Embryonic facial prominence (tissue), 1 donor: ENCODE measurements around the gene CARMIL1.

Experiments used
- DNase-seq: peaks from one replicate; pipeline ENCODE4 v3.0.0-alpha.2; 2016; ENCODE audit errors: extremely low spot score

CARMIL1 gene

DNA sequence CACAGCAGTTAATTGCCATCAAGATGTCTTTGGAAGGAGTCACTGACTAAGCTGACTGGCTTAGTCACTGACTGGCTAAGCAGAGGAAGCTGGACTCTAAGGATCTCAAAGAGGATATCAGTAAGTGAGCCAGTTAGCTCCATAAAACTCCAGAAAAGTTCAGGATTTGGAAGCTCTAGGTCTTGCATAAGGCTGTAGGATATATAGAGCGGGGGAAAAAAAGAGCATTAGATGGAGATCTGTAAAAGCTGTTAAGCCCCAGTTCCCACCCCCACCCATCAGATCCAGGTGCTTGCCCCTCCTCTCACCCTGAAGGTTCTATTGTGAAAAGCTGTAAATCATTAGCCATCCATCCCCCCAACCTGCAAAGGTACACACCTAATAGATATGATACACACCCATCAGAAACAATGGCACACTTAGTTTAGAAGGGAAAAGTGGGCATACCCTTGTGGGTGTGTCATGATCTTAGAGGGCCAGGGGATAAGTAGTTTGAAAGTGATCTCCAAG lies 32.2 kb downstream of the CARMIL1 start:
- DNase-seq: no peak

DNA sequence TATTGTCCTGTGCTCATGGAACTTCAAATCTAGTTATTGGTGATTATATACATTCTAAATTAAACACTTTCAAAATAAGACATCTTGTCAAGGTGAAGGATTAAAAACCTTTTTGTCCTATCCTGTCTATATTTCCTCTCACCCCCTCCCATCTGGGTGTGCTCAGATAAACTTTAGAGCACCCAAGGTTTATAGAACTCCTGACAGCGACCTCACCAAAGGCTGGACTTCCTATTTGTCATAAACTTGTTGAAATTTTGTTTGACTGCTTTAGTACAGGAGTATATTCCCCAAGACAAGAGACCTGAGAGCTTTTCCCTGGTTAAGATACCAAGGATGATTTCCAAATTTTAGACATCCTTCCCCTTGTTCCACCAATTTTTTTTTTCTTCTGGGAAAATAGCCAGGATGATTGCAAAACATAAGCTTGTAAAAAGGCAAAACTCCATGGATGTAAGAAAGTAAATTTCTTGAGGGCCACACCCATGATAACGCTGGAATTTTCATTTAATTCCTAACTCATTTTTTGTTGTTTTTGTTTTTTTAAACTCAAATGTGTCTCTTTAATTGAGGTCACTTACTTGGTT lies 33.0 kb downstream of the CARMIL1 start:
- no peak for DNase-seq

DNA sequence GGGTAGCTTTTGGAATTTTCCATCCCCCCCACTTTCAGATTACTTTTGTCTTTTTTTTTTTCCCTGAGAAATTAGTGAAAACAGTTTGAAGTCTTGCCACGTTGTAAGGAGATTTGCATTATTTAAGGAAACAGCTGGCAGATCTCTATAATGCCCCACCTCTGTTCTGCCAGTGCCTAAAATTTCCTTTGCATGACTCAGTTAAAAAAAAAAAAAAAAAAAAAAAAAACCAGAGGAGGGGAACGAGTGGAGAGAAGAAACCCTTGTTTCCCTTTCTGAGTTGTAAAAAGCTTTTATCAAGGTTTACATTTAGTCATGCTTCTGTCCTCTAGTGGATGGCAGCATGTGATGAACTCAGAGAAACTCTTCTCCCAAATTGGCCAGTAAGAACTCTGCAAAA lies 33.5 kb downstream of the CARMIL1 start:
- no peak for DNase-seq

DNA sequence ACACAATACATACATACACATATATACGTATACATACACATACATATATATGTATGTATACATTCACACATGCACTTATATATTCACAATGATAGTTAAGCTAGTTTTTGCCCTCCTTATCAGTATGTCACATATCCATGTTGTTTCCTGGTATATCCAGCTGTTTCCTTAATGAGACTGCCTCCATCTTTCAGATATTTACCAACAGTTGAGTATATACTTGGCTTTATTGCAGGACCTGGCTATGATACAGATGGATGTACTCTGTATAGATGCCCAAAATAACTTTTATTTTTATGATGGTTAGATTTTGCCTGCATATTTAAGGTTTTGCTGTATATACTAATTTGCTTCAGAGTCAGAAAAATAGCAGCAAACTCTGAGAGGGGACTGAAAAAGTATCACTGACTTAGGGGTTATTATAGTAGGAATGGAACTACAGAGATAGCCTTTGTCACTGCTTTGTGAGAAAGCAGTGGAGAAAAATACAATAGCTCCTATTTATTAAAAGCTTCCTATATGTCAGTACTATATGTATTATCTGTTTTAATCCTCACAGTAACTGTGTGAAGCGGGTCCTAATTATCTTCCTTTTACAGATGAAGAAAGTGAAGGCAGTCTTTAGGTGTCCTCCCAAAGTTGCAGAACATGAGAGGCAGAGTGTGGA lies 35.5 kb downstream of the CARMIL1 start:
- DNase-seq: no peak

DNA sequence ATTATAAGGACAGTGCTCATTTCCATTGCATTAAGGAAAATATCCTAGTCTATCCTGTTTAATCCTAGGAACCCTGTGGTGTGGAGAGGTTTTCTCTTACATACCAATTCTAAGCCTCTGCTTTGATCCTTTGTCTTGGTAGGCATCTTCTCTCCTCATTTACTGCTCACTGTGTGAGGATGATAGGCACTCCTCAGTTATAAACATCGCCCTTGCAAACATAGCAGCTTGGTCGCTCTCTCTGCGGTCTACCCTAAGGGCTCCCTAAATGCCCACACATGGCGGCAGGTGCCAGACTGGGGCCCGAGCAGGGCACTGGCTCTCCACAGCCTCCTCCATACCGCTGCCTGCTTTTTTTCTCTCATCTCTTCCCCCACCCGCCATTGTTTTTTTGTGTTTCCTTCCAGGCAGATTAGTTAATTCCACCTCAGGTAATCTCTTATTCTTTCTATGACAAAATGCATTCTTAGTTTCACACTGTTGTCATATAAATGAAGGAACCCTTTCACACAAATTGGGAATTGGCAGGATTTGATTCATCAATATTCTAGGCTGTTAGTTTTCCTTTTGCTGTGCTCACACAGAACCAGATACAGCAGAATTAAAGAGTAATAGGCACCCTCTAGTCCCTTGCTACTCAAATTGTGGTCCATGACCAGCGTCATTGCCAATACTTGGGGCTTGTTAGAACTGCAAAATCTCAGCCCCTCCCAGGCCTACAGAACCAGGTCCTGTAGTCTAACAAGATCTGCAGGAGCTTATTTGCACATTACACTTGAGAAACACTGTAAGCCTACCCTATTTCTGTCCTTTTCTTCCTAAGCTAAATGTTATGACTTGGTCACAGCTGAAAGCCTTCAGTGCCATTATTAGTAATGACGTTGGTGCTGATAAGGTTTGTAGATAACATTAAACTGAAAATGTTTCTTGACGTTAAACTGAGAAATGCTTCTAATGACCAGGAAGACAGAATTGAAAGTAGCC lies 36.3 kb downstream of the CARMIL1 start:
- DNase-seq: no peak

DNA sequence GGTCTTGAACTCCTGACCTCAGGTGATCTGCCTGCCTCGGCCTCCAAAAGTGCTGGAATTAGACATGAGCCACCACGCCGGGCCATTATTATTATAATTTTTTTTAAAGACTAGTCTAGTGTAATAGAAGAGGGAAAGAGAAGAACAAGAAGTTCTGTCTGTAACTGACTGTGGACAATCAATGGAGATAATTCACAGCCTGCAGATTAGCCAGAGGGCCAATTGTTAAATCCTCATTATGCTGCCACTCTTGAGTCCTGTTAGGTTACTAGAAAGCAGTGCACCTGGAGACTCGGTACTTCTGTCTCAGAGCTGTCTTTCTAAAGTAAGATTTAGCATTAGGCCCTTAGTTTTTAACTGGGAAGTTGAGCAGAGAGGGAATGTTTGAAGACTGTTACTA lies 37.5 kb downstream of the CARMIL1 start:
- DNase-seq: no peak

GRCh38 chr6:25318589-25318988 lies 39.4 kb downstream of the CARMIL1 start:
- DNase-seq: no peak

GRCh38 chr6:25320459-25320858 lies 41.3 kb downstream of the CARMIL1 start:
- no peak for DNase-seq

GRCh38 chr6:25322692-25323091 lies 43.5 kb downstream of the CARMIL1 start:
- no peak for DNase-seq

GRCh38 chr6:25324066-25324762 lies 45.0 kb downstream of the CARMIL1 start:
- no peak for DNase-seq

GRCh38 chr6:25326126-25326525 lies 47.0 kb downstream of the CARMIL1 start:
- no peak for DNase-seq

DNA sequence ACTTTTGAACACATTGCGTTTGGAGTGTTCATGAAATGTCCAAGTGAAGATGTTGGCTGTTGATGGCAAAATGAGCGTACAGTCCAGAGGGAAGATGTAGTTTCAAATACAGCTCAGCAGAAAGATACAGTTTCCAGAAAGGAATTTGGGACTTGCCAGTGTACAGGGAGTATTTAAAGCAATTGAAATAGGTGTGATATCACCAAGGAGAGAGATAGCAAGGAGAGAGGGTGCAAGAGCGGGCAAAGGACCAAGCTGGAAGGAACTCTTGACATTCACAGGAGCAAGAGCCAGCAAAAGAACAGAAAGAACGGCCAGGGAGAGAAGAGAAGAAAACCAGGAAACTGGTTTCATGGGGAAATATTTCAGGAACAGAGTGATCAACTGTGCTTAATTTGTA lies 47.8 kb downstream of the CARMIL1 start:
- DNase-seq: no peak

- DNase-seq: no peak
Observed at GRCh38 chr6:25327432-25327831, 48.3 kb downstream of the CARMIL1 start.

DNA sequence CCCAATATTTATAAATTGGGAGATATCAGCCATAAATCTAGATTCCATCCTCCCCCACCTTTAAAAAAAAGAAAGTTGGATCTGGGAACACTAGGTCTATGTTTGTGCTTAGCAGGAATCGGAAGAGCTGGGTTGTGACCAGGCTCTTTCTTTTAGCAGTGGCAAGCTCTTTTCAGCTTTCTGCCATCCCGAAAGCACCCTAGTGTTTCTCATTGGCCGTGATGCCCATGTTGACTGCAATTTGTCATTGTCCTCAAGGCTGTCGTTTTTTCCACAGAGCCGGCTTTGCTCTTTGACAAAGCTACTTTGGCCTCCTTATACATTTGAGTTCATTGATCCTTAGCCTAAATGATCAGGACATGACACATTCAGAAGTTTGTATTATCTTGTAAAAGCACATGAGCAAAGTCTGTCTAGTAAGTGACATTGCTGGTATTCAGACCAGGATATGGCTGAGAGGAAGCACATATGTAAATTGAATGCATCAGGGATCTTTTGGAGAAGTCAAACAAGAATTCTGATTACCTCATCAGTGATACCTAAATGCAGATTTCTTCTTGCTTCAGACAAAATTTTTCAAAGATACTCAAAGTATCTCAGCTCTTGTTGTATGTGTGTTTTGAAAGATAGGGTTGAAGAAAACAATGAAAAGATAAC lies 50.1 kb downstream of the CARMIL1 start:
- no peak for DNase-seq

DNA sequence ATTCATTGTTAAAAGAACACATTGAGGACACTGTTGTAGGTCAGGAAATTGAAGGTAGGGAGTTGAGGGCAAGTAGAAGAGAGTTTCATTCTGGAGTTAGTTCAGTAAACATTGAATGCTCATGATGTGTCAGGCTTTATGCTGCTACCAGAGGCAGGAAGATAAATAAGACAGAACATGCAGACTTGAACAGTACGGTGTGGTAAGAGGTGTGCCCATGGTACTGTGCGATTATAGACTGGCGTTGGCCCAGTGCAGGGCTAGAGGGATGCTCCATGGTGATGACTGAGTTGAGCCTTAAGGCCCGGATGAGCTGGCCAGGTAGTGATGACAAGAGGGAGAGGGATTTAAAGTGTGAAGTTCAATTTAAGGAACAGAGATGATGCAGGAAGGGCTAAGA lies 50.8 kb downstream of the CARMIL1 start:
- no peak for DNase-seq

DNA sequence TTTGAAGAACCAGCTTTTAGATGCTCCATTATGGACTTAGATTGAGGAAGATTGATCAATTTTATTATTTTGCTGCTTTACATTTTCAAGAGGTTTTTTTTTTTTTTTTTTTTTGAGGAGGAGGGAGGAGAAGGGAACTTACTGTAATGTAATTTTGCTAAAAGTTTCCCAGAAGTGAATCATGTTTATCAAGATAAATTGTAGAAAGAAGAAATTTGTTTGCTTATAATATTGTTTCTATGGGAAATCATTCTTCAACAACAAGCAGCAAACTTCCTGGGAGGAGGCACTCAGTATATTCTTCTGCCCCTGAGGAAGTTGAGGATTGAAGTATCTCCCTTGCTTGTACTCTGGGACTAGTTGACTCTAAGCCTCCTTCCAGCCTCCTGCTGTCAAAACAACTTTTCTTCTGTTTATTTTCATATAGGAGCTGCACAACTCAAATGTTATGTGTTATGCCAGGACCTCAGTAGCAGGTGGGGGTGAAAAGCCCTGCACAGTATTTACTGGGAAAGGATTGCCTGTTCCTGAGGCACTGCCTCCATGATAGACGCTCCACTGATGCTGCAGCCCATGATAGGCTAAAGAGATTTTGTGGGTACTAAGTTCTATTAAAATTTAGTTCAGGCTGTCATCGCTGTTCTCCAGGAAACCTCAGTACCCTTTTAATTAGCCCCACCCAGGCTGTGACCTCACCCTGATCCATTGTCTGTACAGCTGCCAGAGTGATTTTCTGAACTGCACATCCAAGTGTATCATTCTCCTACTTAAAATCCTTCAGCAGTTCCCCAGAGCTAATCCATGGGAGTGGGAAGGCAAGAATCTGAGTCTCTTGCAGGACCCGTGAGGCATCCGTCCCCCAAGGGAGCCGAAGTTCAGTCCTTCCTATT lies 51.9 kb downstream of the CARMIL1 start:
- DNase-seq: no peak

DNA sequence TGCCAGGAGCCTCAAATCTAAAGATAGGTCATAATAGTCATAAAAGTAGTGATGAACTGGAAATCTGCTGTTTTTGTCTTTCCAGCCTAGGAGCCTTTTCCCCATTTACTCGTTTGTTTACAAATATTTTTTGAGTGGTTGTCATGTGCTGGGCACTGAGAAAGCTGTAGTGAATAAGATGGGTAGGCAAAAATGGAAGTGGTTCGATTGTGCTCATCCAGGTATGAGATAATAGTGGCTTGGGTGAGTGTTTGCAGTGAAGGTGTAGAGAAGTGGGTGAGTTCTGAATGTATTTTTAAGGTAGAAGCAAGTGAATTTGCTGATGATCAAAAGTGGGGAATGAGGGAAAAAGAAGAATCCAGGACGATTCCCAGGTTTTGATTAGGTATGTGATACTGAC lies 53.0 kb downstream of the CARMIL1 start:
- no peak for DNase-seq

DNA sequence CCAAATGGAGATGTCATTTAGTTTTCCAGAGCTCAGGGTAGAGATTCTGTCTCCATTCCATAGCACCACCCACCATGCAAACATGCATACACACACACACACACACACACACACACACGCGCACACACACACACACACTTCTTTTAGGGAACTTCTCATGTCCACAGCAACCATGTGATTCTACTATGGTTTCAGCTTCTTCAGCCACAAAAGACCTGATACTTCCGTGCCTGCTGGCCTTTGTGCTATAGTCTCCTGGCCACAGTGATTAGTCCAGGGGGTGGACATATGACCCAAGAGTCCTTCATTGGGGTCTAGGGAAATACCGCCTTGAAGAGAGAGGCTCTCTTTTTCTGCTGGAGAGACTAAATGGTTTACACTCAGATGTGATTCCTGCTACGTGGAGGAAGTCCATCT lies 53.5 kb downstream of the CARMIL1 start:
- DNase-seq: no peak

- DNase-seq: no peak
Observed at GRCh38 chr6:25333471-25333870, 54.3 kb downstream of the CARMIL1 start.

DNA sequence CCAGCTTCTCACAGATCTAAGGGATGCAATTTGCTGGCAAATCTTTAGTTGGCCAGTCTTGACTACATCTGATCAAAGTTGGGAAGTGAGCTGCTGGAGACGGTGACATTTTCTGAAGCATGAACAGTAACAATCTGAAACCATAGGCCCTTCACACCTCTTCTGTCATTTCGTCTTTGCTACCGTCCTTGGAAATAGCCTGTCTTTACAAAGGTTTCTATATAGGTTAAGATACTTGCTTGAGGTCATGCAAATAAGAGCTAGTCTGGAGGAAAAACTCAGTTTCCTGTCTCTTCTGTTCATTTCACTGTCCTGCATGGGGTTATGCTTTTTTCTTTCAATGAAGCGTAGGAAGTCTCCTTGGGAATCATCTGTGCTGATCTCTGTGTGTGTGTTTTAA lies 55.6 kb downstream of the CARMIL1 start:
- DNase-seq: no peak
